Epidermal melanocyte (primary cell): Measurements from ENCODE around the gene GPR141.

Source experiments
- DNase-seq: peaks from one replicate; pipeline ENCODE4 v3.0.0; 2011; ENCODE audit warnings: low spot score; ENCODE audit not compliant: insufficient read length

GPR141 gene

GRCh38 chr7:37683246-37684120, at the start of gene GPR141:
Gene GPR141 (plus strand): TSS chr7:37683766. CDS start chr7:37740394, 56,628 bp downstream.
- no peak for DNase-seq

- no peak for DNase-seq
These were observed 48.2 kb upstream of the GPR141 start for GRCh38 chr7:37635346-37635745.

GRCh38 chr7:37642028-37642540, 41.5 kb upstream of the GPR141 start:
- no peak for DNase-seq

GRCh38 chr7:37643876-37644275, 39.7 kb upstream of the GPR141 start:
- DNase-seq: no peak

GRCh38 chr7:37645282-37646050, 38.1 kb upstream of the GPR141 start:
- no peak for DNase-seq

- no peak for DNase-seq
These were observed 26.5 kb upstream of the GPR141 start for GRCh38 chr7:37656913-37657530.

GRCh38 chr7:37657816-37658215, 25.8 kb upstream of the GPR141 start:
- no peak for DNase-seq

GRCh38 chr7:37659971-37660565, 23.5 kb upstream of the GPR141 start:
- no peak for DNase-seq

- no peak for DNase-seq
These were observed 23.0 kb upstream of the GPR141 start for GRCh38 chr7:37660614-37661013.

GRCh38 chr7:37663693-37664092, 19.9 kb upstream of the GPR141 start:
- no peak for DNase-seq

- DNase-seq: no peak
These were observed 18.1 kb upstream of the GPR141 start for GRCh38 chr7:37665352-37666022.

- DNase-seq: no peak
These were observed 17.4 kb upstream of the GPR141 start for GRCh38 chr7:37666026-37666799.

GRCh38 chr7:37669818-37670217, 13.7 kb upstream of the GPR141 start:
- DNase-seq: no peak

GRCh38 chr7:37670436-37670835, 13.1 kb upstream of the GPR141 start:
- DNase-seq: no peak

GRCh38 chr7:37671876-37672275, 11.7 kb upstream of the GPR141 start:
- DNase-seq: no peak

GRCh38 chr7:37672926-37673325, 10.6 kb upstream of the GPR141 start:
- DNase-seq: no peak

- DNase-seq: no peak
These were observed 10.0 kb upstream of the GPR141 start for GRCh38 chr7:37673523-37673922.

- no peak for DNase-seq
These were observed 9.0 kb upstream of the GPR141 start for GRCh38 chr7:37674531-37674930.

- DNase-seq: no peak
These were observed 7.8 kb upstream of the GPR141 start for GRCh38 chr7:37675749-37676148.

GRCh38 chr7:37684927-37685326, 1.4 kb downstream of the GPR141 start:
- no peak for DNase-seq
